K562 (cell line): Measurements from ENCODE around the gene BZW2. TPM values are rescaled to one million over a fixed set of nuclear protein-coding genes. Genes with fewer than 3 reads are reported as not detected.

Experiments used
- COPS2 ChIP-seq: fragments of 450-650 bp; conservative IDR thresholded peaks from 2 replicates; pipeline ENCODE4 v1.6.1; 2016; ENCODE audit warnings: mild to moderate bottlenecking, moderate library complexity
- E2F6 ChIP-seq, 2 experiments: IDR thresholded peaks; 2 replicates each; pipeline ENCODE4 v1.6.1; 2011; ENCODE audit warnings: borderline replicate concordance in 1 of 2, control low read depth in 1 of 2, low read depth in 1 of 2, low read length in 1 of 2, mild to moderate bottlenecking in 1 of 2, mixed read lengths in 1 of 2, moderate library complexity in 1 of 2; ENCODE audit not compliant: insufficient read depth in 1 of 2, insufficient read length in 1 of 2, poor library complexity in 1 of 2, severe bottlenecking in 1 of 2; ENCODE audit errors: extremely low read depth in 1 of 2
- ELF2 ChIP-seq: fragments of 250-450 bp; sonication (Bioruptor Pico); IDR thresholded peaks from 2 replicates; pipeline ENCODE4 v1.5.0; 2021; ENCODE audit warnings: mild to moderate bottlenecking
- FOXK1 ChIP-seq: sonication (generic); formaldehyde crosslinking; IDR thresholded peaks from 2 replicates; pipeline ENCODE4 v1.8.0; 2022; ENCODE audit warnings: missing genetic modification reagents, mild to moderate bottlenecking, borderline replicate concordance
- GTF2B ChIP-seq: IDR thresholded peaks from 2 replicates; pipeline ENCODE4 v1.6.1; 2011; ENCODE audit not compliant: insufficient read length; ENCODE audit errors: extremely low read depth
- HCFC1 ChIP-seq: IDR thresholded peaks from 2 replicates; pipeline ENCODE4 v1.6.1; 2012; ENCODE audit warnings: low read depth, low read length, improper control_type of control experiment
- ILK ChIP-seq: fragments of 450-650 bp; IDR thresholded peaks from 2 replicates; pipeline ENCODE4 v1.6.1; 2016; ENCODE audit warnings: missing genetic modification characterization, low read depth, mild to moderate bottlenecking, missing compliant biosample characterization, moderate library complexity, borderline replicate concordance
- KAT7 ChIP-seq: sonication (generic); formaldehyde crosslinking; IDR thresholded peaks from 2 replicates; pipeline ENCODE4 v1.8.0; 2022; ENCODE audit warnings: missing genetic modification reagents, mild to moderate bottlenecking, borderline replicate concordance
- KDM4B ChIP-seq, 2 experiments: fragments of 450-650 bp in 1 of 2; sonication (generic) in 1 of 2; IDR thresholded peaks; 2 replicates each; pipeline ENCODE4 v1.6.1; 2016 to 2017; ENCODE audit warnings: borderline replicate concordance in 2 of 2, antibody characterized with exemption in 1 of 2, low read depth in 1 of 2, mild to moderate bottlenecking in 1 of 2
- RERE ChIP-seq: sonication (generic); formaldehyde crosslinking; IDR thresholded peaks from 2 replicates; pipeline ENCODE4 v1.8.0; 2023; ENCODE audit warnings: missing genetic modification reagents, mild to moderate bottlenecking, borderline replicate concordance
- RFX5 ChIP-seq: IDR thresholded peaks from 2 replicates; pipeline ENCODE4 v1.6.1; 2011; ENCODE audit warnings: low read depth, mild to moderate bottlenecking, improper control_type of control experiment, low read length
- TCF7L2 ChIP-seq: fragments of 150-350 bp; IDR thresholded peaks from 2 replicates; pipeline ENCODE4 v1.6.1; 2016; ENCODE audit warnings: low read depth, mild to moderate bottlenecking, low read length, moderate library complexity
- THRAP3 ChIP-seq: fragments of 450-650 bp; IDR thresholded peaks from 2 replicates; pipeline ENCODE4 v1.6.1; 2016; ENCODE audit warnings: mild to moderate bottlenecking, inconsistent platforms, borderline replicate concordance
- TSC22D4 ChIP-seq: fragments of 450-650 bp; IDR thresholded peaks from 2 replicates; pipeline ENCODE4 v1.6.1; 2016; ENCODE audit warnings: missing genetic modification characterization, missing biosample characterization, control low read depth
- VEZF1 ChIP-seq: fragments of 200-800 bp; sonication (Bioruptor generic); IDR thresholded peaks from 2 replicates; pipeline ENCODE4 v1.6.1; 2017; ENCODE audit warnings: missing genetic modification characterization, missing compliant biosample characterization
- ZNF77 ChIP-seq: fragments of 250-450 bp; sonication (Bioruptor Pico); IDR thresholded peaks from 2 replicates; pipeline ENCODE4 v1.5.0; 2020
- polyA plus RNA-seq, 8 experiments: library from polyadenylated mRNA; depleted of rRNA in 4 of 8; stranded (reverse) in 5 of 8; unstranded in 3 of 8; fragments of >200 nt; fragmentation: Nextera tagmentation in 2 of 8; fragmentation: Illumina TruSeq in 1 of 8; extraction: Ambion mirVana in 2 of 8; extraction: Trizol in 1 of 8; gene quantifications; 2 replicates each; pipeline versions ENCODE4 v1.2.1 to v1.2.3, GENCODE V29; 2011 to 2014; ENCODE audit warnings: inconsistent platforms in 1 of 8, missing spikeins in 1 of 8
- total RNA-seq, 7 experiments: library from RNA; depleted of rRNA in 6 of 7; stranded (reverse); fragments of >200 nt in 6 of 7; fragmentation: Illumina TruSeq in 2 of 7; extraction: Trizol in 2 of 7; gene quantifications; 2 replicates each; pipeline versions ENCODE4 v1.2.1 to v1.2.3, GENCODE V29; 2011 to 2021; ENCODE audit warnings: low replicate concordance in 1 of 7

The BZW2 gene
- total and polyA plus RNA-seq, 9 of the 15 experiments (the other 6 are each of a cell fraction or from before 2014, with no cell fraction given): 140 to 316 (median 173) TPM

- TF ChIP-seq E2F6 (IDR thresholded peaks at IDR 0.05; ENCODE audit: borderline replicate concordance in 1 of 2, extremely low read depth in 1 of 2, insufficient read depth in 1 of 2, insufficient read length in 1 of 2, low read depth in 1 of 2, low read length in 1 of 2, poor library complexity in 1 of 2, severe bottlenecking in 1 of 2) (peak; percentile 47 to 67), KAT7 (CRISPR knock-in tag) (peak; percentile 53; the same call in 1 of the 2 replicates), VEZF1 (CRISPR knock-in tag) (peak; percentile 50; the same call in 1 of the 2 replicates), ELF2 (CRISPR knock-in tag) (no peak; the same call in 1 of the 2 replicates), TSC22D4 (no peak), COPS2 (no peak), FOXK1 (CRISPR knock-in tag) (peak; percentile 47; the same call in 1 of the 2 replicates), TCF7L2 (no peak), ILK (tag) (no peak), RERE (CRISPR knock-in tag) (no peak), THRAP3 (no peak), KDM4B (IDR thresholded peaks at IDR 0.05; ENCODE audit: borderline replicate concordance in 2 of 2, low read depth in 1 of 2) (no peak), RFX5 (no peak), HCFC1 (peak; percentile 36; the same call in 1 of the 2 replicates), GTF2B (no peak), ZNF77 (CRISPR knock-in tag) (no peak)
Observed at GRCh38 chr7:16644636-16645592, 1.1 kb upstream of the BZW2 start (continued).
